K562 (cell line): Measurements from ENCODE around the gene STAT6. TPM values are rescaled to one million over a fixed set of nuclear protein-coding genes. Genes with fewer than 3 reads are reported as not detected.

Source experiments
- ATAC-seq: fragments of 200-7000 bp; cut with Tn5 transposase; 3 replicates; pipeline ENCODE4 v1.9.1; 2020; ENCODE audit warnings: moderate library complexity
- BruUV-seq: library from RNA; stranded (reverse); fragments of 400-500 nt; replicated peaks from 2 replicates; lab custom pipeline; 2021; lab: Mats Ljungman, UMichigan
- CTCF ChIA-PET: fragments of 300-600 bp; formaldehyde crosslinking; extraction: SDS; loops from one replicate; lab custom pipeline; 2021; ENCODE audit warnings: low intra/inter-chr PET ratio; lab: Yijun Ruan, JAX
- POLR2A ChIA-PET: fragments of 300-600, 350-650 bp; sonication (Branson Sonifier 250); formaldehyde crosslinking; extraction: SDS; loops from one replicate; lab custom pipeline; 2021; ENCODE audit warnings: antibody characterized with exemption, inconsistent platforms; lab: Yijun Ruan, JAX
- DNase-seq, 4 experiments: peaks; one replicate each; pipeline versions ENCODE4 v3.0.0 to v3.0.0-alpha.2; 2011 to 2018; ENCODE audit warnings: low spot score in 3 of 4, mixed read lengths in 3 of 4; ENCODE audit errors: extremely low read depth in 1 of 4
- FAIRE-seq: peaks from 2 replicates; lab custom pipeline; 2011; peaks lifted over from hg19 to GRCh38; lab: Jason Lieb, UNC
- H2AFZ ChIP-seq: 2 replicates; pipeline ENCODE4 v1.6.0; 2011; ENCODE audit warnings: low read depth, low read length, control low read depth, inconsistent platforms
- H3K27ac ChIP-seq: fragments of 200-600 bp; 3 replicates; pipeline ENCODE4 v1.8.0; 2011; ENCODE audit warnings: low read depth, mild to moderate bottlenecking, control low read depth, inconsistent platforms, low read length, moderate library complexity, mixed read lengths; ENCODE audit errors: extremely low read depth
- H3K27me3 ChIP-seq, 2 experiments: fragments of 300-600 bp in 1 of 2; 2 replicates in 1 of 2; 3 replicates in 1 of 2; pipeline versions ENCODE4 v1.6.0 to v1.8.0; 2011; ENCODE audit warnings: inconsistent platforms in 2 of 2, low read length in 2 of 2, mild to moderate bottlenecking in 1 of 2, mixed read lengths in 1 of 2, moderate library complexity in 1 of 2; ENCODE audit not compliant: control insufficient read depth in 2 of 2, insufficient read depth in 2 of 2
- H3K36me3 ChIP-seq: fragments of 300-600 bp; 3 replicates; pipeline ENCODE4 v1.8.0; 2011; ENCODE audit warnings: mild to moderate bottlenecking, low read length, inconsistent platforms; ENCODE audit not compliant: control insufficient read depth, insufficient read depth
- H3K4me1 ChIP-seq, 2 experiments: fragments of 200-600 bp in 1 of 2; replicated peaks in 1 of 2; 2 replicates in 1 of 2; 3 replicates in 1 of 2; pipeline versions ENCODE4 v1.5.1 to v1.8.0; 2011; ENCODE audit warnings: inconsistent platforms in 2 of 2, low read length in 2 of 2, mild to moderate bottlenecking in 1 of 2, mixed read lengths in 1 of 2, moderate library complexity in 1 of 2; ENCODE audit not compliant: control insufficient read depth in 2 of 2, insufficient read depth in 2 of 2
- H3K4me2 ChIP-seq: 2 replicates; pipeline ENCODE4 v1.6.1; 2011; ENCODE audit warnings: low read length, control low read depth, inconsistent platforms, mixed read lengths; ENCODE audit not compliant: insufficient read depth
- H3K4me3 ChIP-seq: fragments of 200-600 bp; sonication (generic), shearing (Covaris generic); 2 replicates; pipeline ENCODE4 v1.5.1; 2016; ENCODE audit warnings: control low read depth, inconsistent platforms
- H3K79me2 ChIP-seq: fragments of 200-600 bp; 3 replicates; pipeline ENCODE4 v1.8.0; 2011; ENCODE audit warnings: low read length, inconsistent platforms; ENCODE audit not compliant: control insufficient read depth, insufficient read depth
- H3K9ac ChIP-seq, 2 experiments: 2 replicates each; pipeline versions ENCODE4 v1.6.0 to v1.6.1; 2011; ENCODE audit warnings: low read depth in 2 of 2, low read length in 2 of 2, control low read depth in 1 of 2, inconsistent platforms in 1 of 2, mild to moderate bottlenecking in 1 of 2, mixed read lengths in 1 of 2; ENCODE audit not compliant: insufficient read depth in 1 of 2
- H3K9me1 ChIP-seq: one replicate; pipeline ENCODE4 v1.6.0; 2011; ENCODE audit warnings: inconsistent platforms, mild to moderate bottlenecking, low read length, moderate library complexity; ENCODE audit not compliant: control insufficient read depth, insufficient read depth
- H3K9me3 ChIP-seq: replicated peaks from 2 replicates; pipeline ENCODE4 v1.5.1; 2011; ENCODE audit warnings: low read depth, low read length, inconsistent platforms; ENCODE audit not compliant: control insufficient read depth, insufficient read depth
- H4K20me1 ChIP-seq: replicated peaks from 2 replicates; pipeline ENCODE4 v1.6.1; 2011; ENCODE audit warnings: low read length, inconsistent platforms, mixed read lengths; ENCODE audit not compliant: control insufficient read depth, insufficient read depth
- ARID1B ChIP-seq: fragments of 450-650 bp; IDR thresholded peaks from 2 replicates; pipeline ENCODE4 v1.6.1; 2016; ENCODE audit warnings: antibody characterized with exemption, mild to moderate bottlenecking, inconsistent platforms
- CBFA2T2 ChIP-seq: fragments of 450-650 bp; conservative IDR thresholded peaks from 2 replicates; pipeline ENCODE4 v1.6.1; 2017; ENCODE audit warnings: mild to moderate bottlenecking
- CBFA2T3 ChIP-seq: fragments of 450-650 bp; IDR thresholded peaks from 2 replicates; pipeline ENCODE4 v1.6.1; 2017
- CEBPB ChIP-seq: fragments of 450-650 bp; IDR thresholded peaks from 2 replicates; pipeline ENCODE4 v1.6.1; 2016; ENCODE audit warnings: missing genetic modification characterization, missing compliant biosample characterization
- GABPA ChIP-seq: fragments of 200-800 bp; sonication (Bioruptor generic); conservative IDR thresholded peaks from 2 replicates; pipeline ENCODE4 v1.6.1; 2016; ENCODE audit warnings: low read depth, missing genetic modification characterization, missing compliant biosample characterization
- HEY1 ChIP-seq: fragments of 250-450 bp; sonication (Bioruptor Pico); IDR thresholded peaks from 2 replicates; pipeline ENCODE4 v1.5.0; 2020; ENCODE audit warnings: mild to moderate bottlenecking, moderate library complexity, borderline replicate concordance
- MAFF ChIP-seq: IDR thresholded peaks from 2 replicates; pipeline ENCODE4 v1.6.1; 2012; ENCODE audit warnings: low read length, improper control_type of control experiment
- MCM5 ChIP-seq: fragments of 450-650 bp; IDR thresholded peaks from 2 replicates; pipeline ENCODE4 v1.6.1; 2016; ENCODE audit warnings: low read depth
- MEIS2 ChIP-seq: fragments of 450-650 bp; IDR thresholded peaks from 2 replicates; pipeline ENCODE4 v1.6.1; 2014; ENCODE audit warnings: mild to moderate bottlenecking; ENCODE audit not compliant: partially characterized antibody
- MTA2 ChIP-seq: fragments of 450-650 bp; IDR thresholded peaks from 2 replicates; pipeline ENCODE4 v1.6.1; 2016; ENCODE audit warnings: low read depth
- NCOR1 ChIP-seq: fragments of 450-650 bp; IDR thresholded peaks from 2 replicates; pipeline ENCODE4 v1.6.1; 2016; ENCODE audit warnings: mild to moderate bottlenecking, moderate library complexity
- PHF20 ChIP-seq: fragments of 450-650 bp; IDR thresholded peaks from 2 replicates; pipeline ENCODE4 v1.6.1; 2018; ENCODE audit not compliant: partially characterized antibody
- POLR2AphosphoS5 ChIP-seq: IDR thresholded peaks from 2 replicates; pipeline ENCODE4 v1.6.1; 2011; ENCODE audit warnings: mild to moderate bottlenecking, low read depth, low read length, moderate library complexity; ENCODE audit not compliant: control insufficient read depth, insufficient read depth
- TAL1 ChIP-seq: fragments of 450-650 bp; IDR thresholded peaks from 2 replicates; pipeline ENCODE4 v1.6.1; 2016; ENCODE audit warnings: mild to moderate bottlenecking
- TCF3 ChIP-seq: sonication (generic); formaldehyde crosslinking; IDR thresholded peaks from 2 replicates; pipeline ENCODE4 v1.4.0; 2020; ENCODE audit warnings: mild to moderate bottlenecking, missing genetic modification reagents
- TEAD4 ChIP-seq, 2 experiments: sonication (generic) in 1 of 2; formaldehyde crosslinking in 1 of 2; IDR thresholded peaks; 2 replicates each; pipeline versions ENCODE4 v1.6.1 to v1.8.0; 2012 to 2022; ENCODE audit warnings: borderline replicate concordance in 1 of 2, inconsistent platforms in 1 of 2, low read length in 1 of 2, mild to moderate bottlenecking in 1 of 2, missing genetic modification reagents in 1 of 2
- TRIM24 ChIP-seq, 2 experiments: fragments of 450-650 bp; IDR thresholded peaks; 2 replicates each; pipeline ENCODE4 v1.6.1; 2016
- ZBTB7A ChIP-seq: IDR thresholded peaks from 2 replicates; pipeline ENCODE4 v1.6.1; 2011; ENCODE audit warnings: low read depth, mild to moderate bottlenecking, low read length, moderate library complexity, borderline replicate concordance; ENCODE audit not compliant: control insufficient read depth
- ZNF12 ChIP-seq: sonication (generic); formaldehyde crosslinking; IDR thresholded peaks from 2 replicates; pipeline ENCODE4 v1.4.0; 2020; ENCODE audit warnings: mild to moderate bottlenecking, missing genetic modification reagents
- ZNF395 ChIP-seq: fragments of 200-800 bp; sonication (Bioruptor generic); IDR thresholded peaks from 2 replicates; pipeline ENCODE4 v1.6.1; 2017; ENCODE audit warnings: missing genetic modification characterization, missing compliant biosample characterization
- WGBS: fragments of 100-300 bp; shearing (Covaris generic); methylation state at CpG from one replicate; pipeline ENCODE4 v1.1.6; 2016; ENCODE audit warnings: low coverage, mixed read lengths; ENCODE audit not compliant: insufficient coverage; ENCODE audit errors: missing lambda C conversion rate; 5-methylcytosine and 5-hydroxymethylcytosine counted together
- in situ Hi-C: fragments of 300-500 bp; cut with MboI; formaldehyde crosslinking; loops from 4 replicates; pipeline ENCODE4 v1.15.0; 2018; ENCODE audit warnings: inconsistent platforms, mixed read lengths
- intact Hi-C: fragments of 100-400 bp; cut with micrococcal nuclease; formaldehyde crosslinking; loops from 2 replicates; pipeline ENCODE4 v1.14.2; 2022
- polyA plus RNA-seq, 8 experiments: library from polyadenylated mRNA; depleted of rRNA in 4 of 8; stranded (reverse) in 5 of 8; unstranded in 3 of 8; fragments of >200 nt; fragmentation: Nextera tagmentation in 2 of 8; fragmentation: Illumina TruSeq in 1 of 8; extraction: Ambion mirVana in 2 of 8; extraction: Trizol in 1 of 8; gene quantifications; 2 replicates each; pipeline versions ENCODE4 v1.2.1 to v1.2.3, GENCODE V29; 2011 to 2014; ENCODE audit warnings: inconsistent platforms in 1 of 8, missing spikeins in 1 of 8
- total RNA-seq, 7 experiments: library from RNA; depleted of rRNA in 6 of 7; stranded (reverse); fragments of >200 nt in 6 of 7; fragmentation: Illumina TruSeq in 2 of 7; extraction: Trizol in 2 of 7; gene quantifications; 2 replicates each; pipeline versions ENCODE4 v1.2.1 to v1.2.3, GENCODE V29; 2011 to 2021; ENCODE audit warnings: low replicate concordance in 1 of 7

Gene STAT6
- total and polyA plus RNA-seq, 9 of the 15 experiments (the other 6 are each of a cell fraction or from before 2014, with no cell fraction given) = 2.4 to 49.5 (median 26.5) TPM

DNA sequence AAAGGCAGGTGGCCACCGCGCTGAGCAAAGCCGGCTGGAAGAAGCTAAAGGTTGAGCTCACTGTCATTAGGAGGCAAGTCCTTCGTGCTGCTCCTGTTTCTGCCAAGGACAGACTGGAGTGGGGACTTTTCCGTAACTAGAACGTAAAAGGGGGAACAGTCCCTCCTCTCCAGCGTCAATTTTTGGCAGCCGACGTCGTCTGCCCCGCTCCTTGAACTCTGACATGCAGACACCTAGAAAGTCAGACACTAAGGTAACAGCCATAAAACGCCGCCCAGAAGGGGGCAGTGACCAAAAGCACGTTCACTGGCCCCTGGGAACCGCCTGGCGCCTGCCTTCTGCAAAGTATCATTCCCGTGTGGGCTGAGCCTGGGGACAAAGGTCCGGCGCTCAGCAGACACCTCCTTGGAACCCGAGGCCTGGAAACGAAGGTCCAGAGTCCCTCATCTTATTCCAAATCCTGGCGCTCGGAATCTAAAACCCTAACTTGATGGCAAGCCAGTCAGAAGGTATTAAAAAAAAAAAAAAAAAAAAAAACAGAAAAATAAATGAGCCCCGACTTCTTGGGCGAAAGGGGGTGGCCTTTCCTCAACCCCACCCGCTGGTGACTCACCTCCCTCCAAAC lies 16.1 kb upstream of the STAT6 start (continued):
- TF ChIP-seq PHF20 = no peak
- TF ChIP-seq GABPA (tag) = no peak
- 0 out of 2 replicates have a peak, but pooled peaks have one; percentile 23 for TF ChIP-seq ZNF395 (CRISPR knock-in tag)
- no peak for TF ChIP-seq ZNF12 (CRISPR knock-in tag)
- TF ChIP-seq MAFF = no peak

DNA sequence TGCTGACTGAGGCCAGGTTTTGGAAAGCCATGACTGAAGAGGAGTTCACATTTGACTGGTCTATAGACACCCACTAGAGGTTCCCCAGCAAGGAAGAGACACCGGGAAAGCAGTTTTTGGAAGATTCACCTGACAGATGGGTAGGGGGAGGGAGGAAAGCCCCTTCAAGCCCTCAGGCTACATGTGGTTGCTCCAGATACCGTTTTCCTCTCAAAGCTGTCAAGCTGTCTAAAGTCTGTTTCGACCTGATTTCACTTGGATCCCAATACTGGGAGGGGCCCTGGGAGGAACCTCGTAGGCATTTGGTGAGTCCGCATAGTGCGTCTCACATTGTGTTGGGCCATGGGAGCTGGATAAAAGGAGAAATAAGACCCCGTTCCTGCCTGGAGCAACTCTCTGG lies 15.4 kb upstream of the STAT6 start:
- Histone ChIP-seq H4K20me1 (no peaks in the 10 kb centered on the region), H3K79me2 (no peaks in the 10 kb centered on the region), H3K9ac (peak overlapping the region; percentile 8 to 23; a peak in 2 of 4 replicates), H3K9me3 (peaks cover 7% of the 10 kb centered on the region), H3K27ac (no peak overlapping the region), H3K36me3 (no peaks in the 10 kb centered on the region), H3K9me1 (no peaks in the 10 kb centered on the region), H3K4me2 (peak overlapping the region; percentile 86), H3K4me1 (peaks cover 7 to 28% of the 10 kb centered on the region in 2 experiments)
- POLR2A ChIA-PET = interaction anchor here (0.7 to 1.2 kb wide), 4 partner anchors 9 to 60 kb away, joined by 3 to 6 read pairs (median 4); no protein-coding TSS in a partner anchor
- TF ChIP-seq HEY1 (CRISPR knock-in tag) (no peak), TAL1 (peak; percentile 76), MTA2 (peak; percentile 59), NCOR1 (peak; percentile 40; the same call in 1 of the 2 replicates), POLR2AphosphoS5 (peak; percentile 28; the same call in 1 of the 2 replicates), ZBTB7A (peak; percentile 62; the same call in 1 of the 2 replicates), MCM5 (no peak), TEAD4 (IDR thresholded peaks at IDR 0.05; ENCODE audit: low read length) (peak; percentile 39; the same call in 1 of the 2 replicates), TEAD4 (CRISPR knock-in tag; IDR thresholded peaks at IDR 0.05; ENCODE audit: borderline replicate concordance) (no peak), CBFA2T3 (peak; percentile 79), ARID1B (peak; percentile 69), TRIM24 (IDR thresholded peaks at IDR 0.05) (peak in 1 of 2 experiments; percentile 37; a peak in 1 of 4 replicates), MEIS2 (peak; percentile 37), CEBPB (tag) (no peak), CBFA2T2 (peak; percentile 68), TCF3 (CRISPR knock-in tag) (peak; percentile 81)
- TF ChIP-seq, all 486 proteins: peak for 12
- no peaks in the 10 kb centered on the region for H3K27me3 ChIP-seq
- intact Hi-C loops = loop anchor here (10.0 kb wide), 1 partner anchor 118 kb away; no protein-coding TSS in a partner anchor
- ATAC-seq = no peak
- H3K4me3 ChIP-seq = no peak overlapping the region
- CTCF ChIA-PET = interaction anchor here (1.0 kb wide), 1 partner anchor 48 kb away, joined by 5 read pairs; no protein-coding TSS in a partner anchor
- peak overlapping the region; percentile 91 for H2AFZ ChIP-seq
- DNase-seq = peak; percentile 41 to 65 (median 47)
- in situ Hi-C loops = no loop called here
- FAIRE-seq = no peak
- 5% methylated on average over 7 of the region's 7 CpGs for WGBS
- no TSS peak for BruUV-seq
